Muscle of leg (tissue), 11 donors: ENCODE data around the gene SRA1. TPM values are rescaled to one million over a fixed set of nuclear protein-coding genes. Genes with fewer than 3 reads are reported as not detected.

ENCODE experiments used
- DNase-seq: peaks from one replicate; pipeline ENCODE4 v3.0.0; 2013
- H3K27ac ChIP-seq: one replicate; pipeline ENCODE4 v1.5.1; 2013; ENCODE audit warnings: mild to moderate bottlenecking, low read length, control low read depth
- H3K27me3 ChIP-seq: one replicate; pipeline ENCODE4 v1.6.1; 2013; ENCODE audit warnings: low read length; ENCODE audit not compliant: control insufficient read depth, insufficient read depth
- H3K36me3 ChIP-seq: one replicate; pipeline ENCODE4 v1.6.1; 2013; ENCODE audit warnings: low read length; ENCODE audit not compliant: control insufficient read depth, insufficient read depth
- H3K4me1 ChIP-seq: one replicate; pipeline ENCODE4 v1.6.1; 2013; ENCODE audit warnings: low read length; ENCODE audit not compliant: control insufficient read depth, insufficient read depth
- H3K4me3 ChIP-seq: one replicate; pipeline ENCODE4 v1.5.1; 2013; ENCODE audit warnings: low read length, control low read depth
- H3K9me3 ChIP-seq: replicated peaks from 2 replicates; pipeline ENCODE4 v1.6.1; 2013; ENCODE audit warnings: low read depth, low read length; ENCODE audit not compliant: control insufficient read depth
- WGBS: methylation state at CpG from one replicate; pipeline ENCODE4 v1.1.5; 2013; ENCODE audit warnings: missing lambda C conversion rate; ENCODE audit not compliant: insufficient coverage; 5-methylcytosine and 5-hydroxymethylcytosine counted together
- polyA plus RNA-seq, 8 donors: library from polyadenylated mRNA; unstranded; fragments of 120-200 nt; gene quantifications; one replicate each; pipeline versions ENCODE4 v1.2.1 to v1.2.3, GENCODE V29; 2013; ENCODE audit warnings: inconsistent platforms in 1 of 8, low replicate concordance in 1 of 8; ENCODE audit not compliant: insufficient read length in 8 of 8, insufficient read depth in 1 of 8
- total RNA-seq: library from RNA; stranded (reverse); fragments of 120-200 nt; gene quantifications from one replicate; pipeline ENCODE4 v1.2.4, GENCODE V29; 2013

SRA1 gene
- total and polyA plus RNA-seq, 9 donors: 20.6 to 28.9 (median 21.3) TPM

DNA sequence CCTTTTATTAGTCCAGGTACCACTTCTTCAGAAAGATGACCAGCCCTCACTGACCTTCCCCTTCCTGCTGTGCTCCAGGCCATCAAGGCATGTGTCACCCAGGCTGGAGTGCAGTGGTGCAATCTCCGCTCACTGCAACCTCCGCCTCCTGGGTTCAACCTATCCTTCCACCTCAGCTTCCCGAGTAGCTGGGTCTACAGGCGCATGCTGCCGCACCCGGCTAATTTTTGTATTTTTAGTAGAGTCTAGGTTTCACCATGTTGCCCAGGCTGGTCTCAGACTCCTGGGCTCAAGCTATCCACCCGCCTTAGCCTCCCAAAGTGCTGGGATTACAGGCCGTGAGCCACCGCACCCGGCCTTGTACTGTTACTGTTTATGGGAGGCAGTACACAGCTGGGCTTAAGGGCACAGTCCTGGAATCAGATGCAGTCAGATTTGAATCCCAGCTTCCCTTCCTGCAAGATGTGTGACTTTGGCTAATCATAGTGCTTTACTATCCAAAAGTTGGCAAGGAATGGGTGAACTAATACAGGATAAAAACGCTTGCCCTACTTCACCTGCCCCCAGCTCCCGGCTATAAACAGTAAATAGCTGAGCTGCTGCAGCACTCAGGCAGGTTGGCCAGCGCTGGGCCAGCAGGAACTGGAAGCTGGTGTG, 10.3 kb downstream of the SRA1 start:
- Histone ChIP-seq H3K4me1 (peaks cover 32% of the 10 kb centered on the region), H3K27ac (peak overlapping the region; percentile 94), H3K4me3 (peak overlapping the region; percentile 57), H3K9me3 (no peaks in the 10 kb centered on the region), H3K36me3 (peaks cover 48% of the 10 kb centered on the region), H3K27me3 (no peaks in the 10 kb centered on the region)
- 34% methylated on average over 9 of the region's 13 CpGs for WGBS
- DNase-seq: peak; percentile 19

DNA sequence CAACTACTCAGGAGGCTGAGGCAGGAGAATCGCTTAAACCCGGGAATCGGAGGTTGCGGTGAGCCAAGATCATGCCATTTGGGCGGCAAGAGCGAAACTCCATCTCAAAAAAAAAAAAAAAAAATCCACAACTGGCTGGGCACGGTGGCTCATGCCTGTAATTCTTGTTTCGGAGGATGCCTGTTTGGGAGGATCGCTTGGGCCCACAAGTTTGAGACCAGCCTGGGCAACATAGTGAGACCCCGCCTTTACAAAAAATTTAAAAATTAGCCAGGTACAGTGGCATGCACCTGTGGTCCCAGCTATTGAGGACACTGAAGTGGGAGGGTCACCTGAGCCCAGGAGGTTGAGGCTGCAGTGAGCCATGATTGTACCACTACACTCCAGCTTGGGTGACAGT, 11.7 kb downstream of the SRA1 start:
- no peak overlapping the region for H3K27ac ChIP-seq
- no peak for DNase-seq
- H3K9me3 ChIP-seq: no peaks in the 10 kb centered on the region
- no peak overlapping the region for H3K4me3 ChIP-seq
- 91% methylated on average over 7 of the region's 10 CpGs for WGBS
- peaks cover 43% of the 10 kb centered on the region for H3K36me3 ChIP-seq
- H3K27me3 ChIP-seq: no peaks in the 10 kb centered on the region
- peaks cover 32% of the 10 kb centered on the region for H3K4me1 ChIP-seq

DNA sequence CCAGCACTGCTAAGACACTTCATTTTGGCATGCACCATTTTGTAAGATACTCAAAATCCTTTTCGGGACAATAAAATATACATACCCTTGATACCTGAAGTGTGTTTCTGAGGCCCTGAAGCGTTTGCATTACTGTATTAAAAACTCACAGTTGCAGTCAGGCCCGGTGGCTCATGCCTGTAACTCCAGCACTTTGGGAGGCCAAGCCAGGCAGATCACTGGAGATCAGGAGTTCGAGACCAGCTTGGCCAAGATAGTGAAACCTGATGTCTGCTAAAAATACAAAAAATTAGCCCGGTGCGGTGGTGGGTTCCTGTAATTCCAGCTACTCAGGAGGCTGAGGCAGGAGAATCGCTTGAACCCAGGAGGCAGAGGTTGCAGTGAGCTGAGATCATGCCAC, 12.3 kb downstream of the SRA1 start:
- Histone ChIP-seq H3K27me3 (no peaks in the 10 kb centered on the region), H3K4me3 (no peak overlapping the region), H3K4me1 (peaks cover 32% of the 10 kb centered on the region), H3K27ac (no peak overlapping the region), H3K36me3 (peaks cover 41% of the 10 kb centered on the region), H3K9me3 (no peaks in the 10 kb centered on the region)
- DNase-seq: no peak
- WGBS: 97% methylated on average over 6 of the region's 7 CpGs

DNA sequence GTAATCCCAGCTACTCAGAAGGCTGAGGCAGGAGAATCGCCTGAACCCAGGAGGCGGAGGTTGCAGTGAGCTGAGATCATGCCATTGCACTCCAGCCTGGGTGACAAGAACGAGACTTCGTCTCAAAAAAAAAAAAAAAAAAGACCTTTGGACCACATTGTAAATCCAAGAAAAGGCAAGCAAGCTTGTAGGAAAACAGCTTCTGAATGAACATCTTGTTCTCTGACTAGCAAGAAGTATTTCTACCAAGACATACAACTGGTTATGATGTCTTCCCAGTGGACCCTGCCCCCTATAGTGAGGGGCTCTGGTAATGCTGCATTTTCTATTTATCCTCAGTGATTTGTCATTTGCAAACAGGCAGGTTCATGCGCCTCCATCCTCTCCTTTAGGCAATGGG, 14.3 kb downstream of the SRA1 start:
- Histone ChIP-seq H3K4me1 (peaks cover 14% of the 10 kb centered on the region), H3K4me3 (no peak overlapping the region), H3K9me3 (no peaks in the 10 kb centered on the region), H3K27me3 (no peaks in the 10 kb centered on the region), H3K36me3 (peaks cover 37% of the 10 kb centered on the region), H3K27ac (no peak overlapping the region)
- 83% methylated on average over 4 of the region's 5 CpGs for WGBS
- DNase-seq: no peak

DNA sequence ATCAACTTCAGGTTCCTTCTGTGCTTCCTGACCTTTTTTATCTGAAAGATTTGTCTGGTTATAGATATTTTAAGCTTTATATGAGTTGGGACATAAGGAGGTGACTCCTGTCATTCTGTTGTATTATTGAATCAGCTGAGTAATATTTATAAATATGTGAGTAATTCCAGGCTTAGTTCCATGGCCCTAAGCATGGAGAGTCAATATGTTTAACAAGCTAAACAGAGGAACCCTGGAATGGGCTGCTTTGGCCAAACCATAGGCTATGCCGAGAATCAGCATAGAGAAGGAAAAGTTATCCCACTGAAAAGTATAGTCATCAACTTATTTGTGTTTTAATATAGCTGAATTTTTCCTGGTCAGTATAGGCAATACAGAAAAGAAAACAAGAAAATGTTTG, 17.0 kb downstream of the SRA1 start:
- H3K9me3 ChIP-seq: no peaks in the 10 kb centered on the region
- H3K36me3 ChIP-seq: peaks cover 44% of the 10 kb centered on the region
- H3K4me3 ChIP-seq: no peak overlapping the region
- H3K4me1 ChIP-seq: no peaks in the 10 kb centered on the region
- H3K27me3 ChIP-seq: no peaks in the 10 kb centered on the region
- DNase-seq: no peak
- no peak overlapping the region for H3K27ac ChIP-seq
- WGBS: no CpG with 5 or more reads among the region's 1 CpG

DNA sequence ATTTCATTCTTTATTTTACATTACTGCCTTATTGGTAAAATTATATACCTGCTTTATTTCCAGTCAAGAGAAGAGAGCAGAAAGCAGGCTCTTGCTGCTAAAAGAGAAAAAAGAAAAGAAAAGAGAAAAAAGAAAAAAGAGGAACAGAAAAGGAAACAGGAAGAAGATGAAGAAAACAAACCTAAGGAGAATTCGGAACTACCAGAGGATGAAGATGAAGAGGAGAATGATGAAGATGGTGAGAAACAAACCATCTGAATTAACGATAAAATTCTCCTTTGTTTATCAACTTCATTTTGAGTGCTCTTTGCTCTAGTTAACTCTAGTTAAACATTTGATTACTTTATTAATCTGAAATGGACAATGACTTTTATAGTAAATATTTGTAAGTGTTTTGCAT, 33.3 kb downstream of the SRA1 start:
- no CpG with 5 or more reads among the region's 2 CpGs for WGBS
- peaks cover 20% of the 10 kb centered on the region for H3K36me3 ChIP-seq
- H3K9me3 ChIP-seq: no peaks in the 10 kb centered on the region
- H3K4me1 ChIP-seq: no peaks in the 10 kb centered on the region
- DNase-seq: no peak
- no peaks in the 10 kb centered on the region for H3K27me3 ChIP-seq
- no peak overlapping the region for H3K27ac ChIP-seq
- no peak overlapping the region for H3K4me3 ChIP-seq

DNA sequence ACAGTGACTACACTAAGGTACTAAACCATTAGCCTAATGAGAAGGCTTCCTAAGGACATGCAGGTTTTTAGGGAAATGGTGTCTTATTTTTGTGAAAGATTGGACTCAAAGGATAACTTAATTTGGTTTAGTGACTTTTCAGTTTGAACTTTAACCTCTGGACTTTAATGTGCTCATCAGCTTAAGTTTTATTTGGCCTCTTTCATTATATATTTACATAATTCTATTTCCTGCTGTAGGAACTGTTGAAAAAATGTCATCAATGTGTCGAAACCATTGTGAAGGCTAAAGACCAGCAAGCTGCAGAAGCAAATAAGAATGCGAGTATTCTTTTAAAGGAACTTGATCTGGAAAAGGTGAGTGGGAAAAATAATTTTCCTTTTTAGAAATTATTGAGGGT, 44.1 kb downstream of the SRA1 start:
- Histone ChIP-seq H3K4me3 (no peak overlapping the region), H3K36me3 (peaks cover 30% of the 10 kb centered on the region), H3K27ac (no peak overlapping the region), H3K27me3 (no peaks in the 10 kb centered on the region), H3K9me3 (no peaks in the 10 kb centered on the region), H3K4me1 (no peaks in the 10 kb centered on the region)
- whole genome bisulfite sequencing: no CpG with 5 or more reads among the region's 2 CpGs
- no peak for DNase-seq

DNA sequence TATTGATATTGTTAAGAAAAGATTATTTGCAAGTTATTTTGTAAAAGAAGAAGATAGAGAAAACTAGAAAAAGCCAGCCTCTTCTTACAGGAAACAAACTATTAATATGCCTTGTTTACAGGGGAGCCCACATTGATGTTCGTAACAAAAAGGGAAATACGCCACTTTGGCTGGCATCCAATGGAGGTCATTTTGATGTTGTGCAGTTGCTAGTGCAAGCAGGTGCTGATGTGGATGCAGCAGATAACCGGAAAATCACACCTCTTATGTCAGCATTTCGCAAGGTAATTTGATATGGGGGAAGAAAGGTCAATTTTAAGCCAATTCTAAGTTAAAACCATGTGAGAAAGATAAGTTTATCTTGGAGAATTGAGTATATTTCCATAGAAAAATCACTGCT, 47.4 kb downstream of the SRA1 start:
- Histone ChIP-seq H3K27me3 (no peaks in the 10 kb centered on the region), H3K9me3 (no peaks in the 10 kb centered on the region), H3K27ac (no peak overlapping the region), H3K4me3 (no peak overlapping the region), H3K36me3 (peaks cover 36% of the 10 kb centered on the region), H3K4me1 (no peaks in the 10 kb centered on the region)
- no CpG with 5 or more reads among the region's 4 CpGs for WGBS
- peak; percentile 9 for DNase-seq

DNA sequence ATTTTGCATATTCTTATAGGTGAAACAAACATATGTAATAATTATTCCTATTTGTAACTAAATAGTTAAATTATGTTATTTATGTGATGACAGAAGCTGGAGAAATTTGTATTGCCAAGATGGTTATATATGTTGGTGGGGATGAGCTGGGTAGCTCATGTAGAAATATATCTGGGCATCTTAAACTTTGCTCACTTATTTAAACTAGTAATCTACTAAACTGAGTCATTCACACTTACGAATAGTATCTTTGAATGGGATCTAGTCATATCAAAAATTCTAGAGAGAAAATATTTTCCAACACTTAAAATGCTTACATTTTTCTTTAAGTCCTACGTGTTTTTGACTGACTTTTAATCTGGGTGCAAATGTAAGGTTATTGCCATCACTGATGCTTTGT, 54.4 kb downstream of the SRA1 start:
- no peaks in the 10 kb centered on the region for H3K4me1 ChIP-seq
- no peaks in the 10 kb centered on the region for H3K9me3 ChIP-seq
- peaks cover 16% of the 10 kb centered on the region for H3K36me3 ChIP-seq
- no CpG with 5 or more reads among the region's 2 CpGs for WGBS
- H3K4me3 ChIP-seq: no peak overlapping the region
- no peaks in the 10 kb centered on the region for H3K27me3 ChIP-seq
- DNase-seq: no peak
- H3K27ac ChIP-seq: no peak overlapping the region
